Stimulated activated CD4-positive, alpha-beta T cell treated with anti-CD3 and anti-CD28 coated beads, TNF-alpha, amount 100 ng/mL, for 24 hours (primary cell): ENCODE data around the gene RPS6KA3.

ENCODE experiments used
- DNase-seq, 3 experiments: peaks; one replicate each; pipeline ENCODE4 v3.0.0-alpha.2; 2020; ENCODE audit warnings: low read depth in 3 of 3

Gene RPS6KA3

GRCh38 chrX:20266810-20267606, at the start of gene RPS6KA3:
TSS of gene RPS6KA3 (minus strand) at chrX:20266909. CDS start at chrX:20266632, 277 bp downstream.
- peak; percentile 75 to 85 (median 81) for DNase-seq

GRCh38 chrX:20315140-20315539, 48.4 kb upstream of the RPS6KA3 start:
- no peak for DNase-seq

- DNase-seq, result no peak
Observed at GRCh38 chrX:20313899-20314298, 47.2 kb upstream of the RPS6KA3 start.

GRCh38 chrX:20312018-20312417, 45.3 kb upstream of the RPS6KA3 start:
- DNase-seq, result no peak

GRCh38 chrX:20311505-20311904, 44.8 kb upstream of the RPS6KA3 start:
- DNase-seq, result no peak

- no peak for DNase-seq
Observed at GRCh38 chrX:20309806-20310205, 43.1 kb upstream of the RPS6KA3 start.

- no peak for DNase-seq
Observed at GRCh38 chrX:20306668-20307067, 40.0 kb upstream of the RPS6KA3 start.

GRCh38 chrX:20300822-20301221, 34.1 kb upstream of the RPS6KA3 start:
- DNase-seq, result no peak

GRCh38 chrX:20294957-20295356, 28.2 kb upstream of the RPS6KA3 start:
- no peak for DNase-seq

- no peak for DNase-seq
Observed at GRCh38 chrX:20294284-20294683, 27.6 kb upstream of the RPS6KA3 start.

GRCh38 chrX:20285511-20285910, 18.8 kb upstream of the RPS6KA3 start:
- DNase-seq, result no peak

- DNase-seq, result no peak
Observed at GRCh38 chrX:20284992-20285391, 18.3 kb upstream of the RPS6KA3 start.

GRCh38 chrX:20284444-20284843, 17.7 kb upstream of the RPS6KA3 start:
- no peak for DNase-seq

- DNase-seq, result no peak
Observed at GRCh38 chrX:20280938-20281337, 14.2 kb upstream of the RPS6KA3 start.

GRCh38 chrX:20274121-20274520, 7.4 kb upstream of the RPS6KA3 start:
- no peak for DNase-seq

- no peak for DNase-seq
Observed at GRCh38 chrX:20271730-20272129, 5.0 kb upstream of the RPS6KA3 start.

- DNase-seq, result no peak
Observed at GRCh38 chrX:20271186-20271585, 4.5 kb upstream of the RPS6KA3 start.

GRCh38 chrX:20270562-20270890, 3.8 kb upstream of the RPS6KA3 start:
- no peak for DNase-seq

- no peak for DNase-seq
Observed at GRCh38 chrX:20269848-20270561, 3.3 kb upstream of the RPS6KA3 start.

- no peak for DNase-seq
Observed at GRCh38 chrX:20267931-20268701, 1.4 kb upstream of the RPS6KA3 start.

GRCh38 chrX:20267607-20267930, 860 bp upstream of the RPS6KA3 start:
- no peak for DNase-seq
